SU-DHL-6 (cell line): Measurements from ENCODE around the gene CTF1.

Source experiments
- H2AFZ ChIP-seq: fragments of 200-600 bp; sonication (generic); 2 replicates; pipeline ENCODE4 v1.6.1; 2014; ENCODE audit warnings: low read depth, mild to moderate bottlenecking, moderate library complexity, mixed read lengths, antibody characterized with exemption, low read length; ENCODE audit not compliant: severe bottlenecking
- H3F3A ChIP-seq: fragments of 200-600 bp; shearing (Covaris generic); 2 replicates; pipeline ENCODE4 v1.6.0; 2016; ENCODE audit warnings: antibody characterized with exemption, mild to moderate bottlenecking; ENCODE audit not compliant: insufficient read depth
- H3K27ac ChIP-seq: fragments of 200-600 bp; sonication (generic); 2 replicates; pipeline ENCODE4 v1.5.1; 2016; ENCODE audit warnings: low read depth, mild to moderate bottlenecking, low read length, moderate library complexity, mixed read lengths
- H3K27me3 ChIP-seq: fragments of 200-600 bp; sonication (generic), shearing (Covaris generic); 2 replicates; pipeline ENCODE4 v1.6.0; 2014; ENCODE audit warnings: mild to moderate bottlenecking, low read length
- H3K36me3 ChIP-seq: fragments of 200-600 bp; sonication (generic); 2 replicates; pipeline ENCODE4 v1.6.1; 2014; ENCODE audit warnings: mild to moderate bottlenecking, low read length, mixed read lengths
- H3K4me2 ChIP-seq: fragments of 300-600, 200-600 bp; shearing (Covaris generic), sonication (generic); 2 replicates; pipeline ENCODE4 v1.6.0; 2014; ENCODE audit warnings: low read length, low read depth, mild to moderate bottlenecking; ENCODE audit not compliant: poor library complexity, severe bottlenecking
- H3K4me3 ChIP-seq: fragments of 200-600 bp; sonication (generic); 2 replicates; pipeline ENCODE4 v1.5.1; 2014; ENCODE audit warnings: antibody characterized with exemption, low read length, mild to moderate bottlenecking, mixed read lengths; ENCODE audit not compliant: insufficient read depth, poor library complexity, severe bottlenecking
- H3K79me2 ChIP-seq: fragments of 200-600 bp; sonication (generic); 2 replicates; pipeline ENCODE4 v1.6.1; 2014; ENCODE audit warnings: mild to moderate bottlenecking, low read length, moderate library complexity; ENCODE audit not compliant: insufficient read depth
- H3K9ac ChIP-seq: fragments of 200-600 bp; sonication (generic); 2 replicates; pipeline ENCODE4 v1.7.0; 2014; ENCODE audit warnings: mild to moderate bottlenecking, low read length
- H3K9me2 ChIP-seq: fragments of 200-600 bp; sonication (generic); replicated peaks from 2 replicates; pipeline ENCODE4 v1.6.1; 2014; ENCODE audit warnings: low read length; ENCODE audit not compliant: insufficient read depth
- H3K9me3 ChIP-seq: fragments of 200-600 bp; sonication (generic); 2 replicates; pipeline ENCODE4 v1.6.1; 2014; ENCODE audit warnings: low read length, mixed read lengths; ENCODE audit not compliant: insufficient read depth
- H4K20me1 ChIP-seq: fragments of 200-600 bp; sonication (generic); 2 replicates; pipeline ENCODE4 v1.6.1; 2014; ENCODE audit warnings: low read depth, mild to moderate bottlenecking, antibody characterized with exemption, low read length, moderate library complexity, mixed read lengths
- CTCF ChIP-seq: fragments of 200-600 bp; sonication (generic); IDR thresholded peaks from one replicate; pipeline ENCODE4 v1.5.1; 2017; ENCODE audit warnings: antibody characterized with exemption, mild to moderate bottlenecking, low read length, moderate library complexity; ENCODE audit not compliant: insufficient read depth, poor library complexity, severe bottlenecking
- EZH2phosphoT487 ChIP-seq: fragments of 200-600 bp; sonication (generic), shearing (Covaris generic); conservative IDR thresholded peaks from 2 replicates; pipeline ENCODE4 v1.6.1; 2018; ENCODE audit warnings: mild to moderate bottlenecking, antibody characterized with exemption, low read length, moderate library complexity, mixed read lengths

The CTF1 gene

GRCh38 chr16:30894540-30895368 lies 1.7 kb upstream of the CTF1 start:
- no peaks in the 10 kb centered on the region for H3K79me2 ChIP-seq
- peak overlapping the region; percentile 51 for H3K9ac ChIP-seq
- TF ChIP-seq EZH2phosphoT487: no peak
- no peak for TF ChIP-seq CTCF
- no peaks in the 10 kb centered on the region for H3K36me3 ChIP-seq
- H3K9me2 ChIP-seq: no peaks in the 10 kb centered on the region
- no peaks in the 10 kb centered on the region for H3K27me3 ChIP-seq
- H3K4me3 ChIP-seq: peak overlapping the region; percentile 31
- H3K9me3 ChIP-seq: no peaks in the 10 kb centered on the region
- peak overlapping the region; percentile 28 for H3K27ac ChIP-seq
- peak overlapping the region; percentile 79 for H3K4me2 ChIP-seq
- no peaks in the 10 kb centered on the region for H4K20me1 ChIP-seq
- H2AFZ ChIP-seq: peak overlapping the region; percentile 85
- H3F3A ChIP-seq: peaks cover 21% of the 10 kb centered on the region

GRCh38 chr16:30895627-30896260 lies 670 bp upstream of the CTF1 start:
- peaks cover 21% of the 10 kb centered on the region for H3F3A ChIP-seq
- TF ChIP-seq CTCF: no peak
- no peak for TF ChIP-seq EZH2phosphoT487
- no peaks in the 10 kb centered on the region for H3K9me3 ChIP-seq
- no peaks in the 10 kb centered on the region for H3K36me3 ChIP-seq
- H3K79me2 ChIP-seq: no peaks in the 10 kb centered on the region
- no peaks in the 10 kb centered on the region for H4K20me1 ChIP-seq
- H3K4me2 ChIP-seq: no peak overlapping the region
- H3K27me3 ChIP-seq: no peaks in the 10 kb centered on the region
- no peak overlapping the region for H3K9ac ChIP-seq
- no peak overlapping the region for H3K4me3 ChIP-seq
- H3K27ac ChIP-seq: no peak overlapping the region
- no peak overlapping the region for H2AFZ ChIP-seq
- H3K9me2 ChIP-seq: no peaks in the 10 kb centered on the region

- Histone ChIP-seq H3K4me2 (peak overlapping the region; percentile 61), H3K79me2 (no peaks in the 10 kb centered on the region), H3K36me3 (no peaks in the 10 kb centered on the region), H3K9me2 (no peaks in the 10 kb centered on the region), H3K4me3 (peak overlapping the region; percentile 51), H3K9ac (peak overlapping the region; percentile 25), H3K27me3 (no peaks in the 10 kb centered on the region), H3K9me3 (no peaks in the 10 kb centered on the region), H3K27ac (peak overlapping the region; percentile 49), H2AFZ (peak overlapping the region; percentile 90), H4K20me1 (no peaks in the 10 kb centered on the region), H3F3A (peaks cover 21% of the 10 kb centered on the region)
- TF ChIP-seq CTCF (no peak), EZH2phosphoT487 (no peak)
These were observed 697 bp downstream of the CTF1 start for GRCh38 chr16:30896889-30897733.
